ENCODE data around the gene LOXHD1.

DNA sequence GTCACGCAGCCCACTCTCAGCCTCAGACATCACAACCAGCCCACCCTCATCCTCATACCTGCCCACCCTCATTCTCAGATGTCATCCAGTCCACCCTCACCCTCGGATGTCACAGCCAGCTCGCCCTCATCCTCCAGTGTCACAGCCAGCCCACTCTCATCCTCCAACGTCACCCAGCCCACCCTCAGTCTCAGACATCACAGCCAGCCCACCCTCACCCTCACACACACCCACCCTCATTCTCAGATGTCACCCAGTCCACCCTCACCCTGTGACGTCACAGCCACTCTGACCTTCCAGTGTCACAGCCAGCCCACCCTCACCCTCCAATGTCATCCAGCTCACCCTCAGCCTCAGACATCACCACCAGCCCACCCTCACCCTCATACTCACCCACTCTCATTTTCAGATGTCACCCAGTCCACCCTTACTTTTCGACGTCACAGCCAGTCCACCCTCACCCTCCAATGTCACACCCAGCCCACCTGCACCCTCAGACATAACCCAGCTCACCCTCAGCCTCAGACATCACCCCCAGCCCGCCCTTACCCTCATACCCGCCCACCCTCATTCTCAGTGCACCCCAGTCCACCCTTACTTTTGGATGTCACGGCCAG lies 100.3 kb downstream of the LOXHD1 start:
- TF ChIP-seq, protein P1, sequence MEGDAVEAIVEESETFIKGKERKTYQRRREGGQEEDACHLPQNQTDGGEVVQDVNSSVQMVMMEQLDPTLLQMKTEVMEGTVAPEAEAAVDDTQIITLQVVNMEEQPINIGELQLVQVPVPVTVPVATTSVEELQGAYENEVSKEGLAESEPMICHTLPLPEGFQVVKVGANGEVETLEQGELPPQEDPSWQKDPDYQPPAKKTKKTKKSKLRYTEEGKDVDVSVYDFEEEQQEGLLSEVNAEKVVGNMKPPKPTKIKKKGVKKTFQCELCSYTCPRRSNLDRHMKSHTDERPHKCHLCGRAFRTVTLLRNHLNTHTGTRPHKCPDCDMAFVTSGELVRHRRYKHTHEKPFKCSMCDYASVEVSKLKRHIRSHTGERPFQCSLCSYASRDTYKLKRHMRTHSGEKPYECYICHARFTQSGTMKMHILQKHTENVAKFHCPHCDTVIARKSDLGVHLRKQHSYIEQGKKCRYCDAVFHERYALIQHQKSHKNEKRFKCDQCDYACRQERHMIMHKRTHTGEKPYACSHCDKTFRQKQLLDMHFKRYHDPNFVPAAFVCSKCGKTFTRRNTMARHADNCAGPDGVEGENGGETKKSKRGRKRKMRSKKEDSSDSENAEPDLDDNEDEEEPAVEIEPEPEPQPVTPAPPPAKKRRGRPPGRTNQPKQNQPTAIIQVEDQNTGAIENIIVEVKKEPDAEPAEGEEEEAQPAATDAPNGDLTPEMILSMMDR (IDR thresholded peaks at IDR 0.05), result no peak
- TF ChIP-seq POLR2A (IDR thresholded peaks at IDR 0.05), result no peak
